ENCODE measurements around the gene LRPPRC. TPM values are rescaled to one million over a fixed set of nuclear protein-coding genes. Genes with fewer than 3 reads are reported as not detected.

LRPPRC gene
- total and polyA plus RNA-seq, 9 of the 15 experiments (the other 6 are each of a cell fraction or from before 2014, with no cell fraction given): 41.5 to 214 (median 138) TPM

- no peaks in the 10 kb centered on the region for H3K27me3 ChIP-seq (ENCODE audit: control insufficient read depth in 2 of 2, insufficient read depth in 2 of 2, low read length in 2 of 2)
- in situ Hi-C loops (cut with MboI): no loop called here
These were observed 18.0 kb downstream of the LRPPRC start for GRCh38 chr2:43977677-43978375.

More at GRCh38 chr2:43977677-43978375, 18.0 kb downstream of the LRPPRC start:
- DNase-seq (ENCODE audit: extremely low read depth in 1 of 4, low spot score in 3 of 4) (no peak), ATAC-seq (no peak; the same call in 2 of the 3 replicates), FAIRE-seq (no peak)
- no peaks in the 10 kb centered on the region for H3K4me1 ChIP-seq (replicated peaks in 1 of 2; ENCODE audit: control insufficient read depth in 2 of 2, insufficient read depth in 2 of 2, low read length in 2 of 2)
- no peaks in the 10 kb centered on the region for H3K9me3 ChIP-seq (replicated peaks; ENCODE audit: control insufficient read depth, insufficient read depth, low read depth, low read length)
- TF ChIP-seq MEIS2 (IDR thresholded peaks at IDR 0.05; ENCODE audit: partially characterized antibody) (peak; percentile 16), HNRNPH1 (optimal IDR thresholded peaks at IDR 0.05; ENCODE audit: low read depth, low read length) (no peak), CHD2 (IDR thresholded peaks at IDR 0.05; ENCODE audit: low read depth, low read length) (no peak)
- TF ChIP-seq, protein P1, sequence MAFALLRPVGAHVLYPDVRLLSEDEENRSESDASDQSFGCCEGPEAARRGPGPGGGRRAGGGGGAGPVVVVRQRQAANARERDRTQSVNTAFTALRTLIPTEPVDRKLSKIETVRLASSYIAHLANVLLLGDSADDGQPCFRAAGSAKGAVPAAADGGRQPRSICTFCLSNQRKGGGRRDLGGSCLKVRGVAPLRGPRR (CRISPR knock-in tag; IDR thresholded peaks at IDR 0.05): no peak
- TF ChIP-seq, protein P2, sequence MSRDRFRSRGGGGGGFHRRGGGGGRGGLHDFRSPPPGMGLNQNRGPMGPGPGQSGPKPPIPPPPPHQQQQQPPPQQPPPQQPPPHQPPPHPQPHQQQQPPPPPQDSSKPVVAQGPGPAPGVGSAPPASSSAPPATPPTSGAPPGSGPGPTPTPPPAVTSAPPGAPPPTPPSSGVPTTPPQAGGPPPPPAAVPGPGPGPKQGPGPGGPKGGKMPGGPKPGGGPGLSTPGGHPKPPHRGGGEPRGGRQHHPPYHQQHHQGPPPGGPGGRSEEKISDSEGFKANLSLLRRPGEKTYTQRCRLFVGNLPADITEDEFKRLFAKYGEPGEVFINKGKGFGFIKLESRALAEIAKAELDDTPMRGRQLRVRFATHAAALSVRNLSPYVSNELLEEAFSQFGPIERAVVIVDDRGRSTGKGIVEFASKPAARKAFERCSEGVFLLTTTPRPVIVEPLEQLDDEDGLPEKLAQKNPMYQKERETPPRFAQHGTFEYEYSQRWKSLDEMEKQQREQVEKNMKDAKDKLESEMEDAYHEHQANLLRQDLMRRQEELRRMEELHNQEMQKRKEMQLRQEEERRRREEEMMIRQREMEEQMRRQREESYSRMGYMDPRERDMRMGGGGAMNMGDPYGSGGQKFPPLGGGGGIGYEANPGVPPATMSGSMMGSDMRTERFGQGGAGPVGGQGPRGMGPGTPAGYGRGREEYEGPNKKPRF (IDR thresholded peaks at IDR 0.05; ENCODE audit: low read depth, low read length): no peak
- TF ChIP-seq, protein P3, sequence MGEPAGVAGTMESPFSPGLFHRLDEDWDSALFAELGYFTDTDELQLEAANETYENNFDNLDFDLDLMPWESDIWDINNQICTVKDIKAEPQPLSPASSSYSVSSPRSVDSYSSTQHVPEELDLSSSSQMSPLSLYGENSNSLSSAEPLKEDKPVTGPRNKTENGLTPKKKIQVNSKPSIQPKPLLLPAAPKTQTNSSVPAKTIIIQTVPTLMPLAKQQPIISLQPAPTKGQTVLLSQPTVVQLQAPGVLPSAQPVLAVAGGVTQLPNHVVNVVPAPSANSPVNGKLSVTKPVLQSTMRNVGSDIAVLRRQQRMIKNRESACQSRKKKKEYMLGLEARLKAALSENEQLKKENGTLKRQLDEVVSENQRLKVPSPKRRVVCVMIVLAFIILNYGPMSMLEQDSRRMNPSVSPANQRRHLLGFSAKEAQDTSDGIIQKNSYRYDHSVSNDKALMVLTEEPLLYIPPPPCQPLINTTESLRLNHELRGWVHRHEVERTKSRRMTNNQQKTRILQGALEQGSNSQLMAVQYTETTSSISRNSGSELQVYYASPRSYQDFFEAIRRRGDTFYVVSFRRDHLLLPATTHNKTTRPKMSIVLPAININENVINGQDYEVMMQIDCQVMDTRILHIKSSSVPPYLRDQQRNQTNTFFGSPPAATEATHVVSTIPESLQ (CRISPR knock-in tag; IDR thresholded peaks at IDR 0.05): no peak
- no peak overlapping the region for H3K4me3 ChIP-seq
- H3K27ac ChIP-seq (ENCODE audit: extremely low read depth, low read depth, low read length): no peak overlapping the region
- H3K4me2 ChIP-seq (ENCODE audit: insufficient read depth, low read length): no peak overlapping the region
- H3K36me3 ChIP-seq (ENCODE audit: control insufficient read depth, insufficient read depth, low read length): peaks cover 99% of the 10 kb centered on the region
- intact Hi-C loops (cut with micrococcal nuclease): no loop called here
- no TSS peak for BruUV-seq (replicated peaks)
- H3K9me1 ChIP-seq (ENCODE audit: control insufficient read depth, insufficient read depth, low read length): no peaks in the 10 kb centered on the region
- POLR2A ChIA-PET: interaction anchor here (1.0 to 1.7 kb wide), 3 partner anchors 8 to 17 kb away, joined by 3 to 5 read pairs (median 3); no protein-coding TSS in a partner anchor
- CTCF ChIA-PET (ENCODE audit: low intra/inter-chr PET ratio): no interaction called here
- H3K79me2 ChIP-seq (ENCODE audit: control insufficient read depth, insufficient read depth, low read length): peaks cover 41% of the 10 kb centered on the region
- no peaks in the 10 kb centered on the region for H4K20me1 ChIP-seq (replicated peaks; ENCODE audit: control insufficient read depth, insufficient read depth, low read length)
- no peak overlapping the region for H2AFZ ChIP-seq (ENCODE audit: low read depth, low read length)
- H3K9ac ChIP-seq (ENCODE audit: insufficient read depth in 1 of 2, low read depth in 2 of 2, low read length in 2 of 2): no peak overlapping the region

All from K562 (cell line).